GM21423 (cell line): ENCODE results near the gene ZNF594.
"Not testable (repeated sequence)": the region's sequence is repeated elsewhere in the genome, so short reads cannot be mapped to it uniquely, and the experiment has no call there.

Source experiments
- ATAC-seq: cut with Tn5 transposase; IDR thresholded peaks from one replicate; pipeline ENCODE4 v1.9.1; 2021; ENCODE audit warnings: mild to moderate bottlenecking, moderate library complexity; ENCODE audit not compliant: unreplicated experiment

ZNF594 gene

GRCh38 chr17:5137511-5138197, 54.0 kb downstream of the ZNF594 start:
- not testable (repeated sequence) for ATAC-seq

- not testable (repeated sequence) for ATAC-seq
These were observed 54.9 kb downstream of the ZNF594 start for GRCh38 chr17:5136580-5137412.

- ATAC-seq, result no peak
These were observed 55.7 kb downstream of the ZNF594 start for GRCh38 chr17:5135726-5136579.

GRCh38 chr17:5135131-5135712, 56.4 kb downstream of the ZNF594 start:
- not testable (repeated sequence) for ATAC-seq

GRCh38 chr17:5134571-5134970, 57.1 kb downstream of the ZNF594 start:
- not testable (repeated sequence) for ATAC-seq

GRCh38 chr17:5133961-5134360, 57.7 kb downstream of the ZNF594 start:
- ATAC-seq, result not testable (repeated sequence)

GRCh38 chr17:5133311-5133710, 58.4 kb downstream of the ZNF594 start:
- ATAC-seq, result no peak

- ATAC-seq, result not testable (repeated sequence)
These were observed 59.0 kb downstream of the ZNF594 start for GRCh38 chr17:5132503-5133225.

GRCh38 chr17:5131799-5132502, 59.7 kb downstream of the ZNF594 start:
- ATAC-seq, result not testable (repeated sequence)

GRCh38 chr17:5131146-5131715, 60.4 kb downstream of the ZNF594 start:
- ATAC-seq, result no peak

- ATAC-seq, result not testable (repeated sequence)
These were observed 61.0 kb downstream of the ZNF594 start for GRCh38 chr17:5130687-5131086.

- not testable (repeated sequence) for ATAC-seq
These were observed 61.4 kb downstream of the ZNF594 start for GRCh38 chr17:5130261-5130660.

GRCh38 chr17:5129770-5130169, 61.9 kb downstream of the ZNF594 start:
- ATAC-seq, result not testable (repeated sequence)
